GM23248 (cell line): ENCODE results near the gene MAD2L2. TPM values are rescaled to one million over a fixed set of nuclear protein-coding genes. Genes with fewer than 3 reads are reported as not detected.

Experiments used
- DNase-seq: peaks from one replicate; pipeline ENCODE4 v3.0.0-alpha.2; 2015
- H2AFZ ChIP-seq: fragments of 200-600 bp; sonication (generic); 2 replicates; pipeline ENCODE4 v1.6.1; 2016; ENCODE audit warnings: antibody characterized with exemption
- H3F3A ChIP-seq: fragments of 200-600 bp; sonication (generic); 2 replicates; pipeline ENCODE4 v1.6.1; 2016; ENCODE audit warnings: mild to moderate bottlenecking, antibody characterized with exemption, mixed run types; ENCODE audit not compliant: insufficient read depth
- H3K27ac ChIP-seq: fragments of 200-600 bp; sonication (generic); 2 replicates; pipeline ENCODE4 v1.5.1; 2016; ENCODE audit warnings: mild to moderate bottlenecking
- H3K27me3 ChIP-seq: fragments of 200-600 bp; sonication (generic); replicated peaks from 2 replicates; pipeline ENCODE4 v1.6.1; 2016; ENCODE audit warnings: mild to moderate bottlenecking; ENCODE audit not compliant: insufficient read depth
- H3K36me3 ChIP-seq: fragments of 200-600 bp; sonication (generic); 2 replicates; pipeline ENCODE4 v1.6.1; 2016; ENCODE audit warnings: low read depth, mild to moderate bottlenecking
- H3K4me1 ChIP-seq: fragments of 200-600 bp; sonication (generic); 2 replicates; pipeline ENCODE4 v1.6.1; 2016; ENCODE audit warnings: mild to moderate bottlenecking; ENCODE audit not compliant: insufficient read depth
- H3K4me2 ChIP-seq: fragments of 200-600 bp; sonication (generic); one replicate; pipeline ENCODE4 v1.6.1; 2016; ENCODE audit warnings: mild to moderate bottlenecking; ENCODE audit not compliant: unreplicated experiment
- H3K4me3 ChIP-seq: fragments of 200-600 bp; sonication (generic); 2 replicates; pipeline ENCODE4 v1.5.1; 2016; ENCODE audit warnings: mild to moderate bottlenecking
- H3K79me2 ChIP-seq: fragments of 200-600 bp; sonication (generic); 2 replicates; pipeline ENCODE4 v1.6.1; 2016; ENCODE audit warnings: mild to moderate bottlenecking; ENCODE audit not compliant: insufficient read depth
- H3K9ac ChIP-seq: fragments of 200-600 bp; sonication (generic); 2 replicates; pipeline ENCODE4 v1.6.1; 2016; ENCODE audit warnings: mild to moderate bottlenecking
- H3K9me2 ChIP-seq: fragments of 200-600 bp; sonication (generic); 2 replicates; pipeline ENCODE4 v1.6.1; 2016; ENCODE audit warnings: mixed run types, mild to moderate bottlenecking, moderate library complexity; ENCODE audit not compliant: insufficient read depth
- H3K9me3 ChIP-seq: fragments of 200-600 bp; sonication (generic); one replicate; pipeline ENCODE4 v1.6.1; 2017; ENCODE audit warnings: low read depth
- H4K20me1 ChIP-seq: fragments of 200-600 bp; sonication (generic); 2 replicates; pipeline ENCODE4 v1.6.0; 2016; ENCODE audit not compliant: insufficient read depth
- EZH2 ChIP-seq: fragments of 200-600 bp; sonication (generic); IDR thresholded peaks from 2 replicates; pipeline ENCODE4 v1.6.1; 2018; ENCODE audit warnings: antibody characterized with exemption, mild to moderate bottlenecking; ENCODE audit not compliant: insufficient read depth, poor library complexity, severe bottlenecking
- EZH2phosphoT487 ChIP-seq: fragments of 200-600 bp; sonication (generic); IDR thresholded peaks from 2 replicates; pipeline ENCODE4 v1.6.1; 2018; ENCODE audit warnings: antibody characterized with exemption, moderate library complexity, mild to moderate bottlenecking, low read depth; ENCODE audit not compliant: insufficient read depth
- WGBS, 2 experiments: methylation state at CpG; one replicate each; pipeline ENCODE4 v1.1.6; 2015 to 2017; ENCODE audit warnings: low lambda C conversion rate in 2 of 2, low coverage in 1 of 2; ENCODE audit errors: missing lambda C conversion rate in 2 of 2; 5-methylcytosine and 5-hydroxymethylcytosine counted together
- in situ Hi-C: fragments of 300-500 bp; cut with MboI; formaldehyde crosslinking; loops from 2 replicates; pipeline ENCODE4 v1.15.0; 2020
- polyA plus RNA-seq: library from polyadenylated mRNA; unstranded; fragments of >200 nt; fragmentation: Nextera tagmentation; extraction: Ambion mirVana; gene quantifications from 2 replicates; pipeline ENCODE4 v1.2.1, GENCODE V29; 2016
- total RNA-seq: library from RNA; depleted of rRNA; stranded (reverse); fragments of >200 nt; shearing (Covaris generic); gene quantifications from 2 replicates; pipeline ENCODE4 v1.2.3, GENCODE V29; 2014

MAD2L2 gene
- total and polyA plus RNA-seq, 2 experiments from 2014 or later: 61.2 to 70.6 TPM

DNA sequence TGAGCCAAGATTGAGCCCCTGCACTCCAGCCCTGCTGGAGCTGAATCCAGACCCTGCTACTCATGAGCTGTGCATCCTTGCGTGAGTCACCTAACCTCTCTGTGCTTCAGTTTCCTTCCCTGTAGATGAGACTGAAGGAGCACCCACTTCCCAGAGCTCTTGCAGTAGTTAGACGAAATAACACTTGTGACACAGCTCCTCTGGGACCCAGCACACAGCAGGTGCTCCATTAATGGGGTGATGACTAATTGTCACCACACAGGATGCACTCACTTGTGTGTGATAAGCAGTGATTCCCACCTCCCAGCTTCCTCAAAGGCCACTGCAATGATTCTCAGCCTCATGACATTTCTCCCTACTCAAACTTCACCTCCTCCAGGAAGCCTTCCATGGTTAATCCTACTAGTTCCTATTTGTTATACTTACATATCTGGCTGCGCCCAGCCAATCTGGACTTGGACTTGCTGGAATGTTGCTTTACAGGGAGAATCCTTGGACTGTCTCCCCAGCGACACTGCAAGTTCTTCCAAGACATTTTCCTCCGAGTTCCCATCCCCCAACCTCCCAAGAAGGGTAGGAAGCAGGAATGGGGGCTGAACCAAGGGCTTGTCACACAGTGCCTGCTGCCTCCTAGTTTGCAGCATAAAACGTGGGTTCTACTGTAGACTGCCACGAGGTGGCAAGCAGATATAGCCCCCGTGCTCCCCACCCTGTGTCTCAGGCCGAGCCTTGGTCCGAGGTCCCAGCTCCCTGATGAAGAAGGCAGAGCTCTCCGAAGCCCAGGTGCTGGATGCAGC, 27.8 kb upstream of the MAD2L2 start:
- DNase-seq: no peak
- H3K27me3 ChIP-seq: peaks cover 8% of the 10 kb centered on the region; the same call in 1 of the 2 replicates
- H3K9ac ChIP-seq: no peak overlapping the region
- H3K4me3 ChIP-seq: no peak overlapping the region
- H3K9me2 ChIP-seq: no peaks in the 10 kb centered on the region
- H3K27ac ChIP-seq: no peak overlapping the region
- in situ Hi-C loops: no loop called here
- H3K4me2 ChIP-seq: no peak overlapping the region
- WGBS, 2 experiments: 66 to 74% methylated on average over 11 of the region's 11 CpGs
- H3K79me2 ChIP-seq: no peaks in the 10 kb centered on the region
- no peak overlapping the region for H2AFZ ChIP-seq
- TF ChIP-seq EZH2 (no peak), EZH2phosphoT487 (no peak)
- no peaks in the 10 kb centered on the region for H3K4me1 ChIP-seq
- no peaks in the 10 kb centered on the region for H3K9me3 ChIP-seq
- H3K36me3 ChIP-seq: no peaks in the 10 kb centered on the region
- H3F3A ChIP-seq: no peaks in the 10 kb centered on the region
- no peaks in the 10 kb centered on the region for H4K20me1 ChIP-seq

- H4K20me1 ChIP-seq: no peaks in the 10 kb centered on the region
- H3K27me3 ChIP-seq: peaks cover 15% of the 10 kb centered on the region; the same call in 1 of the 2 replicates
- H3K27ac ChIP-seq: no peak overlapping the region
- H3K9me2 ChIP-seq: no peaks in the 10 kb centered on the region
- H3K9ac ChIP-seq: no peak overlapping the region
- 47 to 49% methylated on average over 15 to 17 of the region's 17 CpGs for WGBS, 2 experiments
- H3K4me3 ChIP-seq: no peak overlapping the region
- no peaks in the 10 kb centered on the region for H3K9me3 ChIP-seq
- H3K79me2 ChIP-seq: no peaks in the 10 kb centered on the region
- TF ChIP-seq EZH2 (no peak), EZH2phosphoT487 (no peak)
- in situ Hi-C loops: no loop called here
- no peaks in the 10 kb centered on the region for H3K4me1 ChIP-seq
- no peak overlapping the region for H2AFZ ChIP-seq
- no peaks in the 10 kb centered on the region for H3F3A ChIP-seq
- H3K4me2 ChIP-seq: no peak overlapping the region
- DNase-seq: no peak
- H3K36me3 ChIP-seq: no peaks in the 10 kb centered on the region
These were observed 26.8 kb upstream of the MAD2L2 start for GRCh38 chr1:11707621-11708276.

GRCh38 chr1:11706292-11706691, 25.3 kb upstream of the MAD2L2 start:
- H2AFZ ChIP-seq: no peak overlapping the region
- H3K79me2 ChIP-seq: no peaks in the 10 kb centered on the region
- H3K27ac ChIP-seq: no peak overlapping the region
- peaks cover 5% of the 10 kb centered on the region; the same call in 1 of the 2 replicates for H3K4me1 ChIP-seq
- WGBS, 2 experiments: 73 to 74% methylated on average over 13 to 14 of the region's 14 CpGs
- in situ Hi-C loops: no loop called here
- H3K27me3 ChIP-seq: peaks cover 21% of the 10 kb centered on the region
- TF ChIP-seq EZH2phosphoT487 (no peak), EZH2 (no peak)
- no peaks in the 10 kb centered on the region for H3K9me3 ChIP-seq
- H3K4me2 ChIP-seq: no peak overlapping the region
- H3K9ac ChIP-seq: no peak overlapping the region
- H3K4me3 ChIP-seq: no peak overlapping the region
- no peaks in the 10 kb centered on the region for H3K36me3 ChIP-seq
- H3F3A ChIP-seq: no peaks in the 10 kb centered on the region
- H4K20me1 ChIP-seq: no peaks in the 10 kb centered on the region
- H3K9me2 ChIP-seq: no peaks in the 10 kb centered on the region
- no peak for DNase-seq

DNA sequence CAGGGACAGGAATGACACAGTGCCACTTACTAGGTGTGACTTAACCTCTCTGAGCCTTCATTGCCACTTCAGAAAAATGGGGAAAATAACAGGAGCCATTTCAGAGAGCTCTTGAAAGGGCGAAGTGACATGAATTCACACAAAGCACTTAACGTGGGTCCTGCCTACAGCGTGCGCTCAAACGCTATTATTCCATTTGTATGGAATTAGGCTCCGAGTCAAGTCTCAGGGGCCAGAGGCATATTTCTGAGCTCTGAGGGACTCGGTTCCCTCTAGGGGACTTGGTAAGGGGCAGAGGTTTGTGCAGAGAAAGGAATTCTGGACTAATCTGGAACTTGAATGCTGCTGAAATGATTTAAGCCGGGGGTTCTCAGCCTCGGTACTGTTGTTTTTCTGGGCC, 24.6 kb upstream of the MAD2L2 start:
- TF ChIP-seq EZH2phosphoT487 (no peak), EZH2 (no peak)
- H3K79me2 ChIP-seq: no peaks in the 10 kb centered on the region

More for the DNA sequence above, 24.6 kb upstream of the MAD2L2 start:
- WGBS, 2 experiments: 62 to 65% methylated on average over 9 of the region's 9 CpGs
- no peak overlapping the region for H3K4me3 ChIP-seq
- peaks cover 8% of the 10 kb centered on the region; the same call in 1 of the 2 replicates for H3K4me1 ChIP-seq
- no peaks in the 10 kb centered on the region for H3K9me3 ChIP-seq
- no peak for DNase-seq
- H3K27ac ChIP-seq: no peak overlapping the region
- no peaks in the 10 kb centered on the region for H3K9me2 ChIP-seq
- in situ Hi-C loops: no loop called here
- H3F3A ChIP-seq: no peaks in the 10 kb centered on the region
- no peaks in the 10 kb centered on the region for H4K20me1 ChIP-seq
- H3K9ac ChIP-seq: no peak overlapping the region
- no peak overlapping the region for H3K4me2 ChIP-seq
- no peaks in the 10 kb centered on the region for H3K36me3 ChIP-seq
- peaks cover 24% of the 10 kb centered on the region for H3K27me3 ChIP-seq
- H2AFZ ChIP-seq: no peak overlapping the region
